DMS79 (cell line): ENCODE results near the gene PIK3R5.

Experiments used
- DNase-seq: peaks from one replicate; lab custom pipeline; 2025; lab: John Stamatoyannopoulos, UW

The PIK3R5 gene

GRCh38 chr17:8922451-8922850 is 43.1 kb downstream of the PIK3R5 start:
- DNase-seq, result no peak

- no peak for DNase-seq
Observed at GRCh38 chr17:8921147-8921546, 44.4 kb downstream of the PIK3R5 start.

- no peak for DNase-seq
Observed at GRCh38 chr17:8918807-8919465, 46.6 kb downstream of the PIK3R5 start.

GRCh38 chr17:8916466-8916865 is 49.0 kb downstream of the PIK3R5 start:
- DNase-seq, result no peak

- no peak for DNase-seq
Observed at GRCh38 chr17:8914554-8914953, 51.0 kb downstream of the PIK3R5 start.

GRCh38 chr17:8913879-8914278 is 51.6 kb downstream of the PIK3R5 start:
- DNase-seq, result no peak

GRCh38 chr17:8913091-8913490 is 52.4 kb downstream of the PIK3R5 start:
- no peak for DNase-seq

- no peak for DNase-seq
Observed at GRCh38 chr17:8912084-8912981, 53.2 kb downstream of the PIK3R5 start.

- no peak for DNase-seq
Observed at GRCh38 chr17:8910969-8911604, 54.4 kb downstream of the PIK3R5 start.

- no peak for DNase-seq
Observed at GRCh38 chr17:8909586-8910270, 55.8 kb downstream of the PIK3R5 start.

- DNase-seq, result no peak
Observed at GRCh38 chr17:8905331-8905730, 60.2 kb downstream of the PIK3R5 start.

GRCh38 chr17:8904686-8905085 is 60.8 kb downstream of the PIK3R5 start:
- DNase-seq, result no peak

- DNase-seq, result no peak
Observed at GRCh38 chr17:8904201-8904600, 61.3 kb downstream of the PIK3R5 start.

- DNase-seq, result no peak
Observed at GRCh38 chr17:8900626-8901585, 64.6 kb downstream of the PIK3R5 start.

- no peak for DNase-seq
Observed at GRCh38 chr17:8900207-8900606, 65.3 kb downstream of the PIK3R5 start.

GRCh38 chr17:8898636-8899035 is 66.9 kb downstream of the PIK3R5 start:
- DNase-seq, result no peak

- no peak for DNase-seq
Observed at GRCh38 chr17:8898126-8898525, 67.4 kb downstream of the PIK3R5 start.

- no peak for DNase-seq
Observed at GRCh38 chr17:8896641-8897635, 68.6 kb downstream of the PIK3R5 start.

- no peak for DNase-seq
Observed at GRCh38 chr17:8896087-8896486, 69.4 kb downstream of the PIK3R5 start.
